Liver (tissue), 9 donors: Measurements from ENCODE around the gene ADAM19. TPM values are rescaled to one million over a fixed set of nuclear protein-coding genes. Genes with fewer than 3 reads are reported as not detected.

Source experiments
- DNase-seq: peaks from one replicate; pipeline ENCODE4 v3.0.0-alpha.2; 2017; ENCODE audit warnings: low spot score
- H3K27ac ChIP-seq, 2 donors: one replicate each; pipeline ENCODE4 v1.7.0; 2013; ENCODE audit warnings: inconsistent platforms in 2 of 2, low read length in 2 of 2, control low read depth in 1 of 2, low read depth in 1 of 2, mild to moderate bottlenecking in 1 of 2
- H3K27me3 ChIP-seq, 4 donors: one replicate each; pipeline versions ENCODE4 v1.6.1 to v1.7.0; 2013; ENCODE audit warnings: low read length in 3 of 4, inconsistent platforms in 1 of 4, mild to moderate bottlenecking in 1 of 4, moderate library complexity in 1 of 4; ENCODE audit not compliant: control insufficient read depth in 4 of 4, insufficient read depth in 4 of 4
- H3K36me3 ChIP-seq, 4 donors: one replicate each; pipeline versions ENCODE4 v1.6.1 to v1.7.0; 2013; ENCODE audit warnings: low read length in 3 of 4, mild to moderate bottlenecking in 3 of 4, low read depth in 1 of 4, moderate library complexity in 1 of 4; ENCODE audit not compliant: control insufficient read depth in 4 of 4, insufficient read depth in 3 of 4
- H3K4me1 ChIP-seq, 4 donors: one replicate each; pipeline versions ENCODE4 v1.6.1 to v1.7.0; 2013; ENCODE audit warnings: low read length in 3 of 4, mild to moderate bottlenecking in 3 of 4, moderate library complexity in 1 of 4; ENCODE audit not compliant: control insufficient read depth in 4 of 4, insufficient read depth in 4 of 4
- H3K4me3 ChIP-seq, 3 donors: one replicate each; pipeline versions ENCODE4 v1.6.1 to v1.7.0; 2013; ENCODE audit warnings: low read length in 3 of 3, control low read depth in 1 of 3, low read depth in 1 of 3, mild to moderate bottlenecking in 1 of 3
- H3K9ac ChIP-seq, 2 donors: one replicate each; pipeline ENCODE4 v1.7.0; 2013; ENCODE audit warnings: low read length in 2 of 2, mild to moderate bottlenecking in 2 of 2, moderate library complexity in 2 of 2, control low read depth in 1 of 2, low read depth in 1 of 2
- H3K9me3 ChIP-seq, 4 donors: one replicate each; pipeline versions ENCODE4 v1.6.1 to v1.7.0; 2013; ENCODE audit warnings: low read length in 3 of 4; ENCODE audit not compliant: control insufficient read depth in 4 of 4
- CTCF ChIP-seq: fragments of 150-350 bp; IDR thresholded peaks from 2 replicates; pipeline ENCODE4 v1.5.1; 2017; ENCODE audit warnings: improper control_type of control experiment, low read depth, low read length; ENCODE audit not compliant: missing input control
- FOXA1 ChIP-seq: IDR thresholded peaks from 2 replicates; pipeline ENCODE4 v1.6.1; 2016; ENCODE audit warnings: antibody characterized with exemption
- FOXA2 ChIP-seq: IDR thresholded peaks from 2 replicates; pipeline ENCODE4 v1.6.1; 2016; ENCODE audit warnings: antibody characterized with exemption
- GABPA ChIP-seq, 2 donors: IDR thresholded peaks in 1 of 2; conservative IDR thresholded peaks in 1 of 2; 2 replicates each; pipeline ENCODE4 v1.6.1; 2016; ENCODE audit warnings: antibody characterized with exemption in 2 of 2, mild to moderate bottlenecking in 1 of 2, moderate library complexity in 1 of 2
- HNF4A ChIP-seq, 2 donors: conservative IDR thresholded peaks; 2 replicates each; pipeline ENCODE4 v1.6.1; 2016; ENCODE audit warnings: antibody characterized with exemption in 2 of 2, mild to moderate bottlenecking in 2 of 2
- HNF4G ChIP-seq: IDR thresholded peaks from 2 replicates; pipeline ENCODE4 v1.6.1; 2016; ENCODE audit warnings: antibody characterized with exemption
- JUND ChIP-seq, 2 donors: IDR thresholded peaks; 2 replicates each; pipeline ENCODE4 v1.6.1; 2016; ENCODE audit warnings: antibody characterized with exemption in 2 of 2
- MAX ChIP-seq: IDR thresholded peaks from 2 replicates; pipeline ENCODE4 v1.6.1; 2016; ENCODE audit warnings: antibody characterized with exemption
- NR2F2 ChIP-seq: IDR thresholded peaks from 2 replicates; pipeline ENCODE4 v1.6.1; 2016; ENCODE audit warnings: antibody characterized with exemption
- RAD21 ChIP-seq, 2 donors: IDR thresholded peaks; 2 replicates each; pipeline ENCODE4 v1.6.1; 2016; ENCODE audit warnings: antibody characterized with exemption in 2 of 2, mild to moderate bottlenecking in 2 of 2
- RXRA ChIP-seq, 2 donors: IDR thresholded peaks; 2 replicates each; pipeline ENCODE4 v1.6.1; 2017 to 2018; ENCODE audit warnings: antibody characterized with exemption in 2 of 2, mild to moderate bottlenecking in 1 of 2
- SP1 ChIP-seq: IDR thresholded peaks from 2 replicates; pipeline ENCODE4 v1.6.1; 2018; ENCODE audit warnings: antibody characterized with exemption, mild to moderate bottlenecking
- TAF1 ChIP-seq: conservative IDR thresholded peaks from 2 replicates; pipeline ENCODE4 v1.6.1; 2016; ENCODE audit warnings: antibody characterized with exemption, mild to moderate bottlenecking
- YY1 ChIP-seq: IDR thresholded peaks from 2 replicates; pipeline ENCODE4 v1.6.1; 2016; ENCODE audit warnings: antibody characterized with exemption, mild to moderate bottlenecking
- ZBTB33 ChIP-seq: IDR thresholded peaks from 2 replicates; pipeline ENCODE4 v1.6.1; 2016; ENCODE audit warnings: antibody characterized with exemption
- WGBS: extraction: QIAGEN DNeasy Blood & Tissue Kit; methylation state at CpG from one replicate; pipeline ENCODE4 v1.1.7; 2013; 5-methylcytosine and 5-hydroxymethylcytosine counted together
- polyA plus RNA-seq, 2 donors: library from polyadenylated mRNA; stranded (reverse) in 1 of 2; unstranded in 1 of 2; fragments of 200-250 nt in 1 of 2; fragments of >200 nt in 1 of 2; fragmentation: Nextera tagmentation in 1 of 2; extraction: Ambion mirVana in 1 of 2; gene quantifications; one replicate each; pipeline versions ENCODE4 v1.2.1 to v1.2.3, GENCODE V29; 2013 to 2015
- total RNA-seq, 2 donors: library from RNA; depleted of rRNA; stranded (reverse); fragments of >200 nt; gene quantifications; one replicate each; pipeline ENCODE4 v1.2.3, GENCODE V29; 2014
- TF ChIP-seq, protein P1 (sequence below): IDR thresholded peaks from 2 replicates; pipeline ENCODE4 v1.6.1; 2016; ENCODE audit warnings: antibody characterized with exemption
- TF ChIP-seq, protein P2 (sequence below): IDR thresholded peaks from 2 replicates; pipeline ENCODE4 v1.6.1; 2016; ENCODE audit warnings: antibody characterized with exemption, mild to moderate bottlenecking
- donor health status: healthy.
- donor health status: healthy.
- donor health status: healthy.
- donor health status: healthy.
- donor health status: healthy.

Gene ADAM19
- total and polyA plus RNA-seq, 4 donors, result 2.4 to 7.1 (median 2.9) TPM

DNA sequence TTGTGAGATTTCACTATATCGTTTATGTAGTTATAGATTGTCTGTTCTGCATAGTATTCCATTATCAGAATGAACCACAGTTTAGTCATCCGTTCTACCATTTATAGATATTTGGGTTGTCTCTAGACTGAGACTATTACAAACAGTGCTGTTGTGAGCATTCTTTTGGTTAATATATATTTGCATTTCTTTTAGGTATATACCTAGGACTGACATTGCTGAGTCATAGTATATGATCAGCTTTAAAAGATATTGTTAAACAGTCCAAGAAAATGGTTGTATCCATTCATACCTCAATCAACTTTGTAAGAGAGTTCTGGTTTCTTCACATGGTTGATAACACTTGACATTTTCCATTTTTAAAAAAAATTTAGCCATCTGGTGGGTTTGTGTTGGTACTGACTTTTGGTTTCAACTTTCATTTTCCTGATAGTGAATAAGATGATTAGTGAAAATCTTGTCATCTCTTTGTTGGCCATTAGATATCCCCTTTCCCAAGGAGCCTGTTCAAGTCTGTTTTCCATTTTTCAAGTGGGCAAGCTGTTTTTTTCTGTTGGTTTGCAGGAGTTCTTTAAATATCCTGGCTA, 22.9 kb upstream of the ADAM19 start:
- TF ChIP-seq FOXA1, result no peak
- no peak for TF ChIP-seq HNF4G
- TF ChIP-seq, protein P1, sequence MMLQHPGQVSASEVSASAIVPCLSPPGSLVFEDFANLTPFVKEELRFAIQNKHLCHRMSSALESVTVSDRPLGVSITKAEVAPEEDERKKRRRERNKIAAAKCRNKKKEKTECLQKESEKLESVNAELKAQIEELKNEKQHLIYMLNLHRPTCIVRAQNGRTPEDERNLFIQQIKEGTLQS, result no peak
- TF ChIP-seq RAD21 (IDR thresholded peaks at IDR 0.05), result no peak
- TF ChIP-seq, protein P2, sequence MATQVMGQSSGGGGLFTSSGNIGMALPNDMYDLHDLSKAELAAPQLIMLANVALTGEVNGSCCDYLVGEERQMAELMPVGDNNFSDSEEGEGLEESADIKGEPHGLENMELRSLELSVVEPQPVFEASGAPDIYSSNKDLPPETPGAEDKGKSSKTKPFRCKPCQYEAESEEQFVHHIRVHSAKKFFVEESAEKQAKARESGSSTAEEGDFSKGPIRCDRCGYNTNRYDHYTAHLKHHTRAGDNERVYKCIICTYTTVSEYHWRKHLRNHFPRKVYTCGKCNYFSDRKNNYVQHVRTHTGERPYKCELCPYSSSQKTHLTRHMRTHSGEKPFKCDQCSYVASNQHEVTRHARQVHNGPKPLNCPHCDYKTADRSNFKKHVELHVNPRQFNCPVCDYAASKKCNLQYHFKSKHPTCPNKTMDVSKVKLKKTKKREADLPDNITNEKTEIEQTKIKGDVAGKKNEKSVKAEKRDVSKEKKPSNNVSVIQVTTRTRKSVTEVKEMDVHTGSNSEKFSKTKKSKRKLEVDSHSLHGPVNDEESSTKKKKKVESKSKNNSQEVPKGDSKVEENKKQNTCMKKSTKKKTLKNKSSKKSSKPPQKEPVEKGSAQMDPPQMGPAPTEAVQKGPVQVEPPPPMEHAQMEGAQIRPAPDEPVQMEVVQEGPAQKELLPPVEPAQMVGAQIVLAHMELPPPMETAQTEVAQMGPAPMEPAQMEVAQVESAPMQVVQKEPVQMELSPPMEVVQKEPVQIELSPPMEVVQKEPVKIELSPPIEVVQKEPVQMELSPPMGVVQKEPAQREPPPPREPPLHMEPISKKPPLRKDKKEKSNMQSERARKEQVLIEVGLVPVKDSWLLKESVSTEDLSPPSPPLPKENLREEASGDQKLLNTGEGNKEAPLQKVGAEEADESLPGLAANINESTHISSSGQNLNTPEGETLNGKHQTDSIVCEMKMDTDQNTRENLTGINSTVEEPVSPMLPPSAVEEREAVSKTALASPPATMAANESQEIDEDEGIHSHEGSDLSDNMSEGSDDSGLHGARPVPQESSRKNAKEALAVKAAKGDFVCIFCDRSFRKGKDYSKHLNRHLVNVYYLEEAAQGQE, result no peak
- no peak for TF ChIP-seq TAF1
- no peak for TF ChIP-seq MAX
- no peak for TF ChIP-seq CTCF
- TF ChIP-seq NR2F2, result no peak
- no peak for TF ChIP-seq ZBTB33
- TF ChIP-seq SP1, result no peak
- TF ChIP-seq FOXA2, result no peak
- TF ChIP-seq JUND (IDR thresholded peaks at IDR 0.05), result no peak
- no peak for TF ChIP-seq GABPA (IDR thresholded peaks at IDR 0.05 in 1 of 2, conservative IDR thresholded peaks at IDR 0.05 in 1 of 2)
- no peak for TF ChIP-seq RXRA (IDR thresholded peaks at IDR 0.05)

DNA sequence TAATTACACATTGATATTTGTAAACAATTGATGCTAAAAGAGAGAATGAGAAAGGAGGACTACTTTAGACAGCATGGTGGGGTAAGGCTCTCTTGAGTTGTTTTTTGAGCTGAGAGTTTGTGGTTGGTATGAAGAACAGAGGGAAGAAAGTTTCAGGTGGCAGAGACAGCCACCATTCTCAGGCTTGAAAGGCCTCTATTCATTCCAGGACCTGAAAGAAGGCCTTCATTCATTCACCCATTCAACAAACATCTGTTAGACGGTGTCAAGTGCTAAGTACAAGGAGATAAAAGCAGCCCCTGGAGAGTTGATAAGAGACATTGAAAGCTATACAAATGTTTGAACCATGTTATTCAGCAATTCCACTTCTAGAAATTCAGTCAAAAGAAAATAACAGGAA, 21.7 kb upstream of the ADAM19 start:
- H3K9me3 ChIP-seq, result no peaks in the 10 kb centered on the region
- no peaks in the 10 kb centered on the region for H3K27me3 ChIP-seq
- no peaks in the 10 kb centered on the region for H3K36me3 ChIP-seq
- H3K4me3 ChIP-seq, result no peak overlapping the region
- no peak overlapping the region for H3K9ac ChIP-seq
- H3K27ac ChIP-seq, result no peak overlapping the region
- peaks cover 0 to 3% (median 0%) of the 10 kb centered on the region in 4 donors for H3K4me1 ChIP-seq
- WGBS, result 90% methylated on average over 1 of the region's 1 CpG
- DNase-seq, result no peak
- TF ChIP-seq CTCF (no peak), RAD21 (IDR thresholded peaks at IDR 0.05) (no peak), FOXA1 (no peak), HNF4A (conservative IDR thresholded peaks at IDR 0.05) (no peak), SP1 (no peak), JUND (IDR thresholded peaks at IDR 0.05) (no peak), YY1 (no peak)
- TF ChIP-seq, protein P2, result no peak
- TF ChIP-seq, protein P1, result no peak

More for the DNA sequence above, 22.9 kb upstream of the ADAM19 start:
- Histone ChIP-seq H3K9me3 (no peaks in the 10 kb centered on the region), H3K4me1 (no peaks in the 10 kb centered on the region), H3K27ac (no peak overlapping the region), H3K4me3 (no peak overlapping the region), H3K9ac (no peak overlapping the region), H3K27me3 (no peaks in the 10 kb centered on the region), H3K36me3 (no peaks in the 10 kb centered on the region)
- no peak for DNase-seq
- 48% methylated on average over 2 of the region's 2 CpGs for WGBS
